ENCODE data around the gene FAM98B. TPM values are rescaled to one million over a fixed set of nuclear protein-coding genes. Genes with fewer than 3 reads are reported as not detected.

FAM98B gene
- total and polyA plus RNA-seq, 2 of the 13 experiments (the other 11 are each of a cell fraction or from before 2014, with no cell fraction given): 3.7 to 4.7 TPM

DNA sequence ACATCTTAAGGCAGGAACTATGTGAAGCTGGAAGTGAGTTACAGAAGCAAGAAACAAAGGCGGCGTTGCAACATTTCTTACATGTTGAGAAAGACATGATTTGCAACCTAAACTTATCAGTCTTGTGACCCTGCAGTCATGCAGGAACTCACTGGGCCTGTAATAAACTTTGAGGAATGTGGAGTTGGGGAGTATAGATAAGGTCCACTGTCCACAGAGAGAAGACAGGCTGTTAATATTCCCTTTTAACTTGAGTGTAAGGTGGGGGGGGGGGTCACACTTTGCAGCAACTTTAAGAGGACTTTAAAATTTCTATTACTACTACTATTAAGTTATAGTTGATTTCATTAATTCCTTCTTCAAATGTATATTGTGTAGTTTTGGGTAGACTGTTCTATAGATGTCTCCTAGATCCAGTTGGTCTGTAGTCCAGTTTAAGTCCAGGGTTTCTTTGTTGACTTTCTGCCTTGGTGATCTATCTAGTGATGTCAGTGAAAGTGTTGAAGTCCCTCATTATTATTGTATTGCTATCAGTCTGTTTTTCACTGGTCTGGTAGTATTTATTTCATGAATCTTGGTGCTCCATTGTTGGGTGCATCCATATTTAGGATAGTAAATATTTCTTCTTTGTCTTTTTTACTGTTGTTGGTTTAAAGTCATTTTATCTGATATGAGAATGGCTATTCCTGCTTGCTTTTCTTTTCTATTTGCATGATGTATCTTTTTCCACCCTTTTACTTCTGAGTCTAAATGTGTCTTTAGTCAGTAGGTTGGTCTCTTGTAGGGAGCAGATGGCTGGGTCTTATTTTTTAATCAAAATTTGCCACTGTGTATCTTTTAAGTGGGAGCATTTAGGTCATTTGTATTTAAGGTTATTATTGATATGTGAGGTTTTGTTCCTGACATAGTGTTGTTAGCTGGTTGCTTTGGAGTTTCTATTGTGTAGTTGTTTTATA lies 15.6 kb upstream of the FAM98B start (continued):
- no peak for TF ChIP-seq ZSCAN31 (CRISPR knock-in tag; IDR thresholded peaks at IDR 0.05; ENCODE audit: low read depth)
- no peak for TF ChIP-seq ZNF30 (CRISPR knock-in tag; IDR thresholded peaks at IDR 0.05)
- TF ChIP-seq, protein P1, sequence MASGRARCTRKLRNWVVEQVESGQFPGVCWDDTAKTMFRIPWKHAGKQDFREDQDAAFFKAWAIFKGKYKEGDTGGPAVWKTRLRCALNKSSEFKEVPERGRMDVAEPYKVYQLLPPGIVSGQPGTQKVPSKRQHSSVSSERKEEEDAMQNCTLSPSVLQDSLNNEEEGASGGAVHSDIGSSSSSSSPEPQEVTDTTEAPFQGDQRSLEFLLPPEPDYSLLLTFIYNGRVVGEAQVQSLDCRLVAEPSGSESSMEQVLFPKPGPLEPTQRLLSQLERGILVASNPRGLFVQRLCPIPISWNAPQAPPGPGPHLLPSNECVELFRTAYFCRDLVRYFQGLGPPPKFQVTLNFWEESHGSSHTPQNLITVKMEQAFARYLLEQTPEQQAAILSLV (CRISPR knock-in tag; IDR thresholded peaks at IDR 0.05; ENCODE audit: borderline replicate concordance): no peak
- TF ChIP-seq POLR2A (IDR thresholded peaks at IDR 0.05; ENCODE audit: insufficient read depth in 1 of 2, low read depth in 2 of 2, low read length in 2 of 2): no peak
- no peak for TF ChIP-seq TAF15 (IDR thresholded peaks at IDR 0.05; ENCODE audit: low read depth, low read length, poor library complexity, severe bottlenecking)
- TF ChIP-seq MED13 (CRISPR knock-in tag; IDR thresholded peaks at IDR 0.05): no peak
- TF ChIP-seq SMARCE1 (IDR thresholded peaks at IDR 0.05; ENCODE audit: borderline replicate concordance): no peak

DNA sequence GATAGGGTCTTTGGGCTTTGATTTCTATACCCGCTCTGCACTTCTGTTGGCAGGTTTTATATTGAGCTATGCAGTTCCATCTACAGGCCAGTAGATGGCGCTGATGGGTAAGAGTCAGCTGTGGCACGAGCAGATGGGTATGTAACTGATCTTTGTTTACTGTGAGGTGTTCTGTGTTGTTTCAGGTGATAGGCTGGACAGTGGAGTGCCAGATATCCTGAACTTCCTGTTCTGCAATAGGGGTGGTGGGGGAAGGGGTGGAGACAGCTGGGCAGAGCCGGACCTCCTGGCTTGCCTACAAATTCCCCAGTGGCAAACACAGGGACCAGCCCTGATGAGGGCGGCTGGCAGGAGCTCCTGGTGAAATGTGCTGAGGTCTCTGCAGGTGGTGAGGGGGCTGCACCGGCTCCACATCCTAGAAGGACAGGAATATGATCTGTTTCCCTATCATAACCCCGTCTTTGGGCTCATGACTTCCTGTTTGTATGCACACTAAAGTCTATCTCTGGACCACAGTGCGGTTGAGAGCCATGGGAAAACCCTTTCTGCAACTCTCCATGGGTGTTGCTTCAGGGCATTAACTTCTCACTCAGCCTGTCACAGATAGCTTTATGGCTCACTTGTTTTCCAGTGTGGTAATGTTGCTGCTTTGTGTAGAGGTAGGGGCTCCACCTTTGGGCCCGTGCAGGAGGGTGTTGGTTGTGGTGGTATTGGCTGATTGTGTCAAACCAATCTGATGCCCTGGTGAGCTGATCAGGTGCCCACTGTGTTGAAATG lies 13.4 kb upstream of the FAM98B start:
- Histone ChIP-seq H3K79me2 (ENCODE audit: insufficient read depth, low read length) (no peaks in the 10 kb centered on the region), H4K20me1 (ENCODE audit: insufficient read depth, low read length) (no peaks in the 10 kb centered on the region), H3K27me3 (ENCODE audit: control insufficient read depth in 1 of 2, insufficient read depth in 2 of 2, low read length in 2 of 2) (no peaks in the 10 kb centered on the region), H3K9me3 (ENCODE audit: low read length) (no peaks in the 10 kb centered on the region), H3K36me3 (replicated peaks in 1 of 2; ENCODE audit: control insufficient read depth in 1 of 2, insufficient read depth in 2 of 2, low read length in 2 of 2) (no peaks in the 10 kb centered on the region), H3K4me2 (ENCODE audit: low read depth, low read length) (peak overlapping the region; percentile 50), H3K4me1 (ENCODE audit: insufficient read depth, low read length) (0 out of 2 replicates have a peak, but pooled peaks cover 4% of the 10 kb centered on the region), H3K4me3 (replicated peaks in 1 of 3; ENCODE audit: insufficient read depth in 1 of 3, low read depth in 2 of 3, low read length in 3 of 3) (peak overlapping the region in 1 of 3 experiments; percentile 28; a peak in 2 of 6 replicates), H3K27ac (ENCODE audit: extremely low read length, insufficient read depth, low read length) (no peak overlapping the region), H2AFZ (ENCODE audit: low read length) (no peak overlapping the region), H3K9ac (ENCODE audit: insufficient read depth, low read depth, low read length) (no peak overlapping the region)
- under 1% methylated on average over 6 of the region's 9 CpGs for WGBS (ENCODE audit: low lambda C conversion rate)
- CTCF ChIA-PET (ENCODE audit: low intra/inter-chr PET ratio, low total read pairs): interaction anchor here (0.9 to 1.6 kb wide), 4 partner anchors 33 to 250 kb away, joined by 3 to 12 read pairs (median 4); partner anchors contain the start of gene RASGRP1
- POLR2A ChIA-PET: interaction anchor here (3.8 kb wide), 1 partner anchor 14 kb away, joined by 23 read pairs; the partner anchor contains the start of gene FAM98B
- ATAC-seq (peak; percentile 96), DNase-seq (ENCODE audit: low spot score) (peak; percentile 75), FAIRE-seq (peak; percentile 82)
- intact Hi-C loops (cut with micrococcal nuclease; ENCODE audit: unreplicated experiment): loop anchor here (1.0 to 2.0 kb wide), 3 partner anchors 34 to 250 kb away; no protein-coding TSS in a partner anchor
- in situ Hi-C loops (cut with HindIII; ENCODE audit: extremely low pct_ligation_motif_present, low pct_unique_long_range_greater_than_20kb): loop anchor here (5.0 kb wide), 1 partner anchor 247 kb away; no protein-coding TSS in a partner anchor
- no TSS peak for BruUV-seq (replicated peaks)
- TF ChIP-seq ZNF331 (CRISPR knock-in tag; IDR thresholded peaks at IDR 0.05) (no peak), CREB1 (IDR thresholded peaks at IDR 0.05) (no peak), CREB1 (CRISPR knock-in tag; IDR thresholded peaks at IDR 0.05) (peak; percentile 26; the same call in 1 of the 2 replicates), SMARCC2 (IDR thresholded peaks at IDR 0.05) (no peak), KDM4B (CRISPR knock-in tag; IDR thresholded peaks at IDR 0.05) (no peak), FOXP1 (IDR thresholded peaks at IDR 0.05) (peak; percentile 62; the same call in 1 of the 2 replicates), FOXP1 (CRISPR knock-in tag; IDR thresholded peaks at IDR 0.05) (peak; percentile 83), TEAD3 (CRISPR knock-in tag; optimal IDR thresholded peaks at IDR 0.05; ENCODE audit: borderline replicate concordance) (peak; percentile 67), FOXA3 (CRISPR knock-in tag; IDR thresholded peaks at IDR 0.05) (peak; percentile 45; the same call in 1 of the 2 replicates), FOXK2 (IDR thresholded peaks at IDR 0.05) (0 out of 2 replicates have a peak, but pooled peaks have one; percentile 14)
- TF ChIP-seq, protein P2, sequence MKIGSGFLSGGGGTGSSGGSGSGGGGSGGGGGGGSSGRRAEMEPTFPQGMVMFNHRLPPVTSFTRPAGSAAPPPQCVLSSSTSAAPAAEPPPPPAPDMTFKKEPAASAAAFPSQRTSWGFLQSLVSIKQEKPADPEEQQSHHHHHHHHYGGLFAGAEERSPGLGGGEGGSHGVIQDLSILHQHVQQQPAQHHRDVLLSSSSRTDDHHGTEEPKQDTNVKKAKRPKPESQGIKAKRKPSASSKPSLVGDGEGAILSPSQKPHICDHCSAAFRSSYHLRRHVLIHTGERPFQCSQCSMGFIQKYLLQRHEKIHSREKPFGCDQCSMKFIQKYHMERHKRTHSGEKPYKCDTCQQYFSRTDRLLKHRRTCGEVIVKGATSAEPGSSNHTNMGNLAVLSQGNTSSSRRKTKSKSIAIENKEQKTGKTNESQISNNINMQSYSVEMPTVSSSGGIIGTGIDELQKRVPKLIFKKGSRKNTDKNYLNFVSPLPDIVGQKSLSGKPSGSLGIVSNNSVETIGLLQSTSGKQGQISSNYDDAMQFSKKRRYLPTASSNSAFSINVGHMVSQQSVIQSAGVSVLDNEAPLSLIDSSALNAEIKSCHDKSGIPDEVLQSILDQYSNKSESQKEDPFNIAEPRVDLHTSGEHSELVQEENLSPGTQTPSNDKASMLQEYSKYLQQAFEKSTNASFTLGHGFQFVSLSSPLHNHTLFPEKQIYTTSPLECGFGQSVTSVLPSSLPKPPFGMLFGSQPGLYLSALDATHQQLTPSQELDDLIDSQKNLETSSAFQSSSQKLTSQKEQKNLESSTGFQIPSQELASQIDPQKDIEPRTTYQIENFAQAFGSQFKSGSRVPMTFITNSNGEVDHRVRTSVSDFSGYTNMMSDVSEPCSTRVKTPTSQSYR (CRISPR knock-in tag; IDR thresholded peaks at IDR 0.05; ENCODE audit: borderline replicate concordance): peak; percentile 55; the same call in 1 of the 2 replicates
